GM21526 (cell line): ENCODE measurements around the gene SLC6A2.
"Not testable (repeated sequence)": the region's sequence is repeated elsewhere in the genome, so short reads cannot be mapped to it uniquely, and the experiment has no call there.

Source experiments
- ATAC-seq: cut with Tn5 transposase; IDR thresholded peaks from one replicate; pipeline ENCODE4 v1.9.1; 2021; ENCODE audit warnings: moderate library complexity; ENCODE audit not compliant: unreplicated experiment, low FRiP score

Gene SLC6A2

GRCh38 chr16:55655897-55656681 lies at the start of gene SLC6A2:
SLC6A2 (plus strand) TSS chr16:55655988; CDS start chr16:55656695, 707 bp downstream.
- ATAC-seq = no peak

GRCh38 chr16:55613613-55614335 lies 42.0 kb upstream of the SLC6A2 start:
- no peak for ATAC-seq

GRCh38 chr16:55615071-55615470 lies 40.7 kb upstream of the SLC6A2 start:
- ATAC-seq = no peak

GRCh38 chr16:55615670-55616069 lies 40.1 kb upstream of the SLC6A2 start:
- ATAC-seq = not testable (repeated sequence)

GRCh38 chr16:55621771-55622170 lies 34.0 kb upstream of the SLC6A2 start:
- no peak for ATAC-seq

GRCh38 chr16:55622272-55622671 lies 33.5 kb upstream of the SLC6A2 start:
- no peak for ATAC-seq

- no peak for ATAC-seq
Observed at GRCh38 chr16:55622930-55623561, 32.7 kb upstream of the SLC6A2 start.

GRCh38 chr16:55623640-55624039 lies 32.1 kb upstream of the SLC6A2 start:
- ATAC-seq = no peak

- no peak for ATAC-seq
Observed at GRCh38 chr16:55624696-55625095, 31.1 kb upstream of the SLC6A2 start.

GRCh38 chr16:55625843-55626242 lies 29.9 kb upstream of the SLC6A2 start:
- no peak for ATAC-seq

GRCh38 chr16:55628306-55628968 lies 27.4 kb upstream of the SLC6A2 start:
- ATAC-seq = no peak

- ATAC-seq = no peak
Observed at GRCh38 chr16:55630774-55631173, 25.0 kb upstream of the SLC6A2 start.

GRCh38 chr16:55632259-55632658 lies 23.5 kb upstream of the SLC6A2 start:
- no peak for ATAC-seq

GRCh38 chr16:55634193-55634592 lies 21.6 kb upstream of the SLC6A2 start:
- ATAC-seq = no peak

- ATAC-seq = no peak
Observed at GRCh38 chr16:55638256-55638655, 17.5 kb upstream of the SLC6A2 start.

- ATAC-seq = no peak
Observed at GRCh38 chr16:55640701-55641327, 15.0 kb upstream of the SLC6A2 start.

GRCh38 chr16:55641430-55642056 lies 14.2 kb upstream of the SLC6A2 start:
- no peak for ATAC-seq

- ATAC-seq = no peak
Observed at GRCh38 chr16:55642611-55643010, 13.2 kb upstream of the SLC6A2 start.

GRCh38 chr16:55643161-55643970 lies 12.4 kb upstream of the SLC6A2 start:
- ATAC-seq = no peak
